Measurements from ENCODE around the gene MFAP4. TPM values are rescaled to one million over a fixed set of nuclear protein-coding genes. Genes with fewer than 3 reads are reported as not detected.

MFAP4 gene
- total and polyA plus RNA-seq, 2 donors (not counting 1 experiment from before 2014, with no cell fraction given): not detected

DNA sequence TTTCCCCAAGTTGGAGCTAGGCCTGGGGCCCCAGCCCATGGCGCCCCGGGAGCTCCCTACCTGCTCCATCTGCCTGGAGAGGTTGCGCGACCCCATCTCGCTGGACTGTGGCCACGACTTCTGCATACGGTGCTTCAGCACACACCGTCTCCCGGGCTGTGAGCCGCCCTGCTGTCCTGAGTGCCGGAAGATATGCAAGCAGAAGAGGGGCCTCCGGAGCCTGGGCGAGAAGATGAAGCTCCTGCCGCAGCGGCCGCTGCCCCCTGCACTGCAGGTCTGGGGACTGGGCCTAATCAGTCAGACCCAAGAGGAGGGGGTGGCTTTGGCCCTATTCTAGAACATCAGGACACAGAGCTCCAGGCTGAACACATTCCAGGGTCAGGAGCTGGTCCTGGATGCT lies 25.5 kb upstream of the MFAP4 start:
- Histone ChIP-seq H4K20me1 (ENCODE audit: control insufficient read depth, insufficient read depth, low read length, poor library complexity, severe bottlenecking) (no peaks in the 10 kb centered on the region), H3K4me3 (ENCODE audit: control extremely low read depth in 1 of 5, extremely low read depth in 1 of 5, insufficient read depth in 1 of 5, low read depth in 2 of 5, low read length in 4 of 5) (no peak overlapping the region), H3K36me3 (replicated peaks in 1 of 2; ENCODE audit: control extremely low read depth in 1 of 2, control insufficient read depth in 1 of 2, extremely low read depth in 1 of 2, insufficient read depth in 2 of 2, low read length in 1 of 2) (no peaks in the 10 kb centered on the region), H3K27me3 (replicated peaks in 1 of 4; ENCODE audit: control extremely low read depth in 1 of 4, control insufficient read depth in 3 of 4, insufficient read depth in 4 of 4, low read length in 3 of 4) (peaks cover 0 to 7% (median 0%) of the 10 kb centered on the region in 4 experiments), H3K9ac (ENCODE audit: low read length) (no peak overlapping the region), H3K4me2 (replicated peaks; ENCODE audit: low read depth, low read length, poor library complexity, severe bottlenecking) (no peak overlapping the region), H2AFZ (ENCODE audit: insufficient read depth, low read depth, low read length, poor library complexity, severe bottlenecking) (no peak overlapping the region), H3K4me1 (ENCODE audit: control insufficient read depth in 2 of 2, insufficient read depth in 2 of 2, low read length in 2 of 2) (no peaks in the 10 kb centered on the region), H3K79me2 (ENCODE audit: control insufficient read depth, insufficient read depth, low read length) (no peaks in the 10 kb centered on the region), H3K27ac (ENCODE audit: low read length in 2 of 2) (no peak overlapping the region), H3K9me3 (ENCODE audit: control extremely low read depth in 1 of 3, control insufficient read depth in 2 of 3, insufficient read depth in 1 of 3, low read length in 2 of 3) (no peaks in the 10 kb centered on the region)
- POLR2A ChIA-PET: no interaction called here
- no peaks in the 10 kb centered on the region for H3K4me1 Mint-ChIP-seq
- DNase-seq (no peak), ATAC-seq (ENCODE audit: low read depth) (no peak)
- CTCF ChIA-PET: no interaction called here
- H3K4me3 Mint-ChIP-seq: no peak overlapping the region
- no peak overlapping the region for H3K27ac Mint-ChIP-seq
- WGBS (ENCODE audit: insufficient coverage): 96% methylated on average over 16 of the region's 16 CpGs
- no peak for TF ChIP-seq CTCF (IDR thresholded peaks at IDR 0.05)
- no peak for TF ChIP-seq EZH2 (IDR thresholded peaks at IDR 0.05; ENCODE audit: borderline replicate concordance, insufficient read depth, low read depth, low read length, poor library complexity, severe bottlenecking)
- H3K27me3 Mint-ChIP-seq: peaks cover 11% of the 10 kb centered on the region
- intact Hi-C loops (cut with micrococcal nuclease): no loop called here
- no peaks in the 10 kb centered on the region for H3K9me3 Mint-ChIP-seq (ENCODE audit: insufficient read depth)

DNA sequence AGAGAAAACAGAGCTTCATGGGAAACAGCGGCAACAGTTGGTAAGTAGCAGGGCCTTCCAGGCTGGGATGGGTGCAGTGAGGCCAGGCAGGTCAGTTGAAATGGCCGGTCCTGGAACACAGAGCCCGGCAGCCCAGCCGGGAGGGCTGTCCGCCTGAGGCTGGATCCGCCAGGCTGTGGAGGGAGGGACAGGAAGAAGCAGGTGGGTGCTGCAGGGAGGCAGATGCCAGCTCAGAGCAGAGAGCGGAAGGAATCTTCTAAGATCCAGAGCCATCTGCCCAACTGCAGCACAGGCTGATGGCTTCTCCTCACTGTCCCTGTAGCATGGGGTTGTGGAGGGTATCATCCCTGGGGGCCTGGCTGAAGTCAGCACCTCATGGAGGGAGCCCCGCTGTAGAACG lies 24.6 kb upstream of the MFAP4 start:
- H3K27me3 Mint-ChIP-seq: peaks cover 11% of the 10 kb centered on the region
- H3K4me3 ChIP-seq (ENCODE audit: control extremely low read depth in 1 of 5, extremely low read depth in 1 of 5, insufficient read depth in 1 of 5, low read depth in 2 of 5, low read length in 4 of 5): no peak overlapping the region
- intact Hi-C loops (cut with micrococcal nuclease): no loop called here
- TF ChIP-seq EZH2 (IDR thresholded peaks at IDR 0.05; ENCODE audit: borderline replicate concordance, insufficient read depth, low read depth, low read length, poor library complexity, severe bottlenecking): no peak
- TF ChIP-seq CTCF (IDR thresholded peaks at IDR 0.05): no peak
- H3K27ac Mint-ChIP-seq: no peak overlapping the region
- H2AFZ ChIP-seq (ENCODE audit: insufficient read depth, low read depth, low read length, poor library complexity, severe bottlenecking): no peak overlapping the region
- peaks cover 0 to 7% (median 0%) of the 10 kb centered on the region in 4 experiments for H3K27me3 ChIP-seq (replicated peaks in 1 of 4; ENCODE audit: control extremely low read depth in 1 of 4, control insufficient read depth in 3 of 4, insufficient read depth in 4 of 4, low read length in 3 of 4)
- ATAC-seq (ENCODE audit: low read depth): no peak
- no peaks in the 10 kb centered on the region for H3K4me1 Mint-ChIP-seq
- no peak overlapping the region for H3K27ac ChIP-seq (ENCODE audit: low read length in 2 of 2)
- H3K9me3 ChIP-seq (ENCODE audit: control extremely low read depth in 1 of 3, control insufficient read depth in 2 of 3, insufficient read depth in 1 of 3, low read length in 2 of 3): no peaks in the 10 kb centered on the region
- no peaks in the 10 kb centered on the region for H3K4me1 ChIP-seq (ENCODE audit: control insufficient read depth in 2 of 2, insufficient read depth in 2 of 2, low read length in 2 of 2)
- no peak overlapping the region for H3K9ac ChIP-seq (ENCODE audit: low read length)
- no peaks in the 10 kb centered on the region for H3K79me2 ChIP-seq (ENCODE audit: control insufficient read depth, insufficient read depth, low read length)
- H3K4me3 Mint-ChIP-seq: no peak overlapping the region
- DNase-seq: no peak
- 91% methylated on average over 9 of the region's 9 CpGs for WGBS (ENCODE audit: insufficient coverage)
- no peaks in the 10 kb centered on the region for H3K9me3 Mint-ChIP-seq (ENCODE audit: insufficient read depth)
- ChIA-PET POLR2A (no interaction called here), CTCF (no interaction called here)
- no peak overlapping the region for H3K4me2 ChIP-seq (replicated peaks; ENCODE audit: low read depth, low read length, poor library complexity, severe bottlenecking)
- no peaks in the 10 kb centered on the region for H3K36me3 ChIP-seq (replicated peaks in 1 of 2; ENCODE audit: control extremely low read depth in 1 of 2, control insufficient read depth in 1 of 2, extremely low read depth in 1 of 2, insufficient read depth in 2 of 2, low read length in 1 of 2)
- no peaks in the 10 kb centered on the region for H4K20me1 ChIP-seq (ENCODE audit: control insufficient read depth, insufficient read depth, low read length, poor library complexity, severe bottlenecking)
